NCI-H2196 (cell line): ENCODE measurements around the gene PGA5.
"Not testable (repeated sequence)": the region's sequence is repeated elsewhere in the genome, so short reads cannot be mapped to it uniquely, and the experiment has no call there.

Experiments
- DNase-seq: peaks from one replicate; lab custom pipeline; 2025; ENCODE audit not compliant: unreplicated experiment; lab: John Stamatoyannopoulos, UW

PGA5 gene

GRCh38 chr11:61240875-61241274 is at the start of gene PGA5:
TSS of gene PGA5 (plus strand) at chr11:61241175. CDS start at chr11:61241227, 52 bp downstream.
- not testable (repeated sequence) for DNase-seq

- no peak for DNase-seq
Measured at GRCh38 chr11:61193596-61193995, 47.4 kb upstream of the PGA5 start.

GRCh38 chr11:61194169-61194671 is 46.8 kb upstream of the PGA5 start:
- DNase-seq: no peak

GRCh38 chr11:61194981-61195695 is 45.8 kb upstream of the PGA5 start:
- no peak for DNase-seq

GRCh38 chr11:61195719-61196118 is 45.3 kb upstream of the PGA5 start:
- DNase-seq: no peak

- DNase-seq: no peak
Measured at GRCh38 chr11:61198361-61198760, 42.6 kb upstream of the PGA5 start.

GRCh38 chr11:61198948-61199523 is 41.9 kb upstream of the PGA5 start:
- no peak for DNase-seq

GRCh38 chr11:61201476-61201875 is 39.5 kb upstream of the PGA5 start:
- no peak for DNase-seq

- not testable (repeated sequence) for DNase-seq
Measured at GRCh38 chr11:61202950-61203746, 37.8 kb upstream of the PGA5 start, which contains the start of gene PGA3. TSS of gene PGA3 (plus strand) at chr11:61203515. CDS start at chr11:61203565, 50 bp downstream.

GRCh38 chr11:61203873-61204272 is 37.1 kb upstream of the PGA5 start:
- DNase-seq: not testable (repeated sequence)

- not testable (repeated sequence) for DNase-seq
Measured at GRCh38 chr11:61204502-61205059, 36.4 kb upstream of the PGA5 start.

GRCh38 chr11:61207636-61208310 is 33.2 kb upstream of the PGA5 start:
- DNase-seq: not testable (repeated sequence)

- DNase-seq: not testable (repeated sequence)
Measured at GRCh38 chr11:61210629-61211028, 30.3 kb upstream of the PGA5 start.

- not testable (repeated sequence) for DNase-seq
Measured at GRCh38 chr11:61211327-61211952, 29.5 kb upstream of the PGA5 start.

GRCh38 chr11:61212202-61212601 is 28.8 kb upstream of the PGA5 start:
- not testable (repeated sequence) for DNase-seq

GRCh38 chr11:61213711-61214324 is 27.2 kb upstream of the PGA5 start:
- not testable (repeated sequence) for DNase-seq

GRCh38 chr11:61218306-61218705 is 22.7 kb upstream of the PGA5 start:
- DNase-seq: not testable (repeated sequence)

- not testable (repeated sequence) for DNase-seq
Measured at GRCh38 chr11:61219016-61219415, 22.0 kb upstream of the PGA5 start.

- DNase-seq: not testable (repeated sequence)
Measured at GRCh38 chr11:61222047-61222446, 18.9 kb upstream of the PGA5 start, which contains the start of gene PGA4. TSS of gene PGA4 (plus strand) at chr11:61222347. CDS start at chr11:61222401, 54 bp downstream.
